NCI-H82 treated with DMSO at 0.1 percent for 48 hours (cell line): ENCODE measurements around the gene CD59.

Experiments
- DNase-seq: peaks from one replicate; lab custom pipeline; 2025; ENCODE audit not compliant: unreplicated experiment; lab: John Stamatoyannopoulos, UW

Gene CD59, protein sequence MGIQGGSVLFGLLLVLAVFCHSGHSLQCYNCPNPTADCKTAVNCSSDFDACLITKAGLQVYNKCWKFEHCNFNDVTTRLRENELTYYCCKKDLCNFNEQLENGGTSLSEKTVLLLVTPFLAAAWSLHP

GRCh38 chr11:33736148-33736812 is at the start of gene CD59:
Gene CD59 (minus strand): TSS chr11:33736423. CDS start chr11:33722445, 13,978 bp downstream.
- DNase-seq: peak; percentile 66

- no peak for DNase-seq
Measured at GRCh38 chr11:33785609-33786008, 49.4 kb upstream of the CD59 start.

DNA sequence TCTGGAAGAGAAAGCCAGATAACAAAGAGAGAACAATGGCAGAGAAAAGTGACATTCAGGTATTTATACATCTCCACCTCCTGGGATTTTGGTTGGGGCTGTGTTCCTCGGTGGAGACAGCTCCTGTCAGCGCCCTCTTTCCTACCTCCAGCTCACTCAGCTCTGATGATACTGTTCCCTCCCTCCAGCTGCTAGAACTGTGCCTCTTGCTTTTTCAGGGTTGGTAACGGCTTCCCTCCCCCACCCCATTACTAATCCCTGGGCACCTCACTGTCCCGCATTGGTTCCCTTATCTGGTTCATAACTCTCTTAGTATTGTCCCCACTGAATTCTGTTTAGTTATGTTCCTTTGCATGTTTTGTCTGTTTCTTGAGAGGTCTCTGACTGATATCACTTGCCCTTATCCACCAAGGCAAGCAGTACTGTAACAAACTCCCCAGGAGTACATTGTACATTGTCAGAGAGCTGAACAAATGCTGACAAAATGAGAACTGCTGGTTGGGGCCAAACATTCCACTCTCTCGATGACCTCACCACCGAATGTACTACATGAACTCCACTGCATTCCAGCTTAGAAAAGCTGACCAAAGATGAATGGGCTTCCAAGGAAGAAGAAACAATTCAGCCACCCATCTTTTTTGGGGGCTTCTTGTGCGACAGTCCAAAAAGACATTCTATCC is 43.8 kb upstream of the CD59 start:
- no peak for DNase-seq

- peak; percentile 46 for DNase-seq
Measured at GRCh38 chr11:33778675-33779074, 42.5 kb upstream of the CD59 start.

DNA sequence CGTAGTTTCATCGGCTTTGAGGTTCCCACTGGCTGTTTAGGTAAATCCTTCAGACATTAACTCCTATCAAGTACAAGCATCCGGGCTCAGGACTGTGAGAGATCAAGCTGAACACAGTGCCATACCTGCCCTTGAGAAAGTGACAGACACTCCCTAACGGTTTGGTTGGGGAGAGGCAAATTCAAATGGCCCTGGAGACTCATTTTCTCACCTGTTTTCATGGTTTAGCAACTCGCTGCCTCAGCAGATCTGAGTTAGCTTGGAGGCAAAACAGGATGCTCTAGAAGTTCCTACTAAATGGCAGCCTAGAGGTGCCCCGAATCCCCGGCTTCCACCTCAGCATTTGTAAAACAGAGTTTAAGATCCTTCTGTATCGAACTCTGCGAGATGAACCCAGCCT is 41.7 kb upstream of the CD59 start:
- DNase-seq: no peak

DNA sequence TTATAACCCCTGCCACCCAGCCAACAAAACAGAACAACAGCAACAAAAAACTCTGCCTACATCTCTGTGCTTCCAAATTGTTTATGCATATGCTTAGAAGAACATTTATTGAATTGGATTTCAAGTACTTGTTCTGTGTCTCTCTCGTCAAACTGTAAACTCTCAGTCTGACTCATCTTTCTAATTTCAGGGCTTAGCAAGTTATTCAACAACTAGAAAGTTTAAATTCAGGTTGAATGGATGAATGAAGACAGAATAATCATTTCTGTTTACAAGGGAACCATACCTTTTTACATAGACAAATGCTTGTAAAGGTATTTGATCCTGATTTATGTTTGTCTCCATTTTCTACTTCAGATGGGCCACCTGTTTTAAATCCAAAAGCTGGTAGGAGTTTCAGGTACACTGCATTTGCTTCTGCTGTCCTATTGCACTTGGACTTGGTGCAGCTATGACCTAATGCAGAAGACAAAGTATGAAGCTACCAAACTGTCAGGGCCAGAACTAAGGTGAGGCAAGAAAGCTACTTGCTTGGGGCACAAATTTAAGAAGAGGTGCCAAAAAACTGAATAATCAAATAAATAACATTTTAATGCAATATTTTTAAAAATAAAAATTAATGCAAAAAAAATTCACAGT is 39.7 kb upstream of the CD59 start:
- no peak for DNase-seq

GRCh38 chr11:33775467-33775807 is 39.2 kb upstream of the CD59 start:
- no peak for DNase-seq

GRCh38 chr11:33774736-33775466 is 38.7 kb upstream of the CD59 start:
- no peak for DNase-seq

- peak; percentile 48 for DNase-seq
Measured at GRCh38 chr11:33773987-33774735, 37.9 kb upstream of the CD59 start, which contains the start of gene FBXO3. Gene FBXO3 (minus strand): TSS chr11:33774520. CDS start chr11:33774497, 23 bp downstream.

- DNase-seq: no peak
Measured at GRCh38 chr11:33773404-33773986, 37.3 kb upstream of the CD59 start.

DNA sequence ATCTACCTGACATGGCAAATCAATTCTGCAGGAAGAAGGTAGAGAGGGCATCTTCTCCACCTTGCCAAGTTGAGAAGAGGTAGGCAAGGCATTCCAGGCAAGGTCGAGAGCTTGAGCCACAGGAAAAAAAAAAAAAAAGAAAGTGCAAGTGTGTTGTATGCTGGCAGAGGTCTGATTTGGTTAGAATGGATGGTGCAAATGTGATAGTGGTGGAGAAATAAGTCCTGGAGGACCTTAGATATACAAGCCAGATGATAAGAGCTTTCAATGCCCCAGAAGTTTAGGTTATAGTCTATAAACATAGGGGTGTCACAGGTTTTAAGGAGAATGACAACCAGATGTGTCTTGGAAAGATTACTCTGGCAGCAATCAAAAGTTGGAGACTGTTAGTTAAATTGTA is 36.6 kb upstream of the CD59 start:
- DNase-seq: no peak

DNA sequence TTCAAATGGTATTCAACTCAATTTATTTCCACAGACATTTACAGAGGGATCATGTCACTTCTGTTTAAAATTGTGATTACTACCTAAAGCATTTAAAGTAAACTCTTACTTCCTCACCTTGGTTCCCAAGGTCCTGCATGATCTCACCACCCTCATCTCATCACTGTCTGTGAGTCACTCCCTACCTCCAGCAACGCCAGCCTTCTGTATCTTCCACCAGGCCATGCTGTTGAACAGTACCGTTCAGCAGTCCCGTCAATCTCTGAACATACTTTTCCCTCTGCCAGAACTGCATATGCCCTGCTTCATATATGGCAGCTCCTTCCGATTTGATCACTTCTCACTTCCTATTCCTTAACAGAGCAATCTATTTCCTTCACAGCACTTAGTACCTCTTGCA is 36.1 kb upstream of the CD59 start:
- no peak for DNase-seq

DNA sequence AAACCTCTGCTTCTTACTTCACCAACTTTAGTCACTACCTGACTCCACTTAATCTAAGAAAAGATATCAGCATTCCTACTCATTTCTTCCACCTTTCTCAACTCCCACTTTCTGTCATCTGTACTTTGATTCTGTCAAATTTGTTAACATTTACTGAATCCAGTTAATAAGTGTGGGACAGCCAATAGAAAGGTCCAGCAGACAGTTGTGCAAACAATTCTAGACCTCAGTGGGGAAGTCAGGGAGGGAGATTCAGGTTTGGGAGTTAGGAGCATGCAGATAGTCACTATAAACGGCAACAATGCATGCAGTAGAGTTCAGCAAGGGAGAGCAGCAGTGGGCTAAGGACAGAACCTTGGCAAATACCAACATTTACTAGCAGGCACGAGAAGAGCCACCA is 34.0 kb upstream of the CD59 start:
- DNase-seq: no peak

DNA sequence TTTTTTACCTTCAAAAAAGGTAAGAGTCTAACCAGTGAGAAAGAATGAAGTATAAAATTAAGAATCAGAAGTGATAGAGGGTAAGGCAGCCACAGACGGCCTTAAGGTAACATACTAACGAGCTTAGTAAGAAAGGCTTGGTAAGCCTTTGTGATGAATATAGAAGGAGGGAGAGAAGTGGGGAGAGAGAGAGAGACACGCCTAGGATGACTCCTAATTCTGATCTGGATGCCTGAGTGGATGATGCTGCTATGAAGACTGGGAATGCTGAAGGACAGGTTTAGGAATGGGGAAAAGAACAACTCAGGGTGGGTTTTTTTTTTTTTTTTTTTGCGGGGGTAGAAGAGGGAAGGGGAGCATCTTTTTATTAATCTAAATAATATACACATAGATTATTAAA is 33.3 kb upstream of the CD59 start:
- no peak for DNase-seq

DNA sequence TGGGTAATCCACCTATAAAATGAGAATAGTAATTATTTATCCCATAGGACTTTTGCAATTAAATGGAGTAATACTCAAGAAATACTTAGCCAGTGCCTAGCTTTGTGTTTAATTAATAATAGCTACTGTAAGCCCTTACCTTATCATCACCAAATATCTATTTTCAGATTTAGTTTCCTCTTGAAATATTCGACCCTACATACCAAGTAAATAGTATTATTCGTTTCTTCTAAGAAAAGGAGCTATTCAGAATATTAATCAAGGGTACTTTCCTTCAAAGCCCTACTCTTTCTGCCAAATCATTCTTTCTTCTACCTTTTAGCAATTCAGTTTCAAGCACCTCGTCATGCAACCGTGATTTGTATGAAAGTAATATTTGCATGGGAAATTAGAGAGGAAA is 31.4 kb upstream of the CD59 start:
- DNase-seq: no peak

DNA sequence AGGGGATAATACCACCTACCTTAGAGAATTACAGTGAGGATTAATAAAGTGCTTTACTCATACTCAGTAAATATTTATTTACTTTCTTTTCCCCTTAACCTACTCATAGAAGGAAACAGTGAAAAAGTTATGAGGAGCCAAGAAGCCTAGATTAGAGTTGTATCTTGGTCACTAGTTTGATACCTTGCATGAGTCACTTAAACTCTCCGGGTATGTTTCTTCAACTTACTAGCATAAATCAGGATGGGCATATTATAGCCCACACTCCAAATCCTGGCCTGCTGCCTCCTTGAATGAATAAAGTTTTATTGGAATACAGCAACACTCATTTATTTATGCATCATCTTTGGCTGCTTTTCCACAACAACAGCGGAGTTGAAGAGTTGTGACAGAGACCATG is 29.9 kb upstream of the CD59 start:
- no peak for DNase-seq

GRCh38 chr11:33761471-33761870 is 25.2 kb upstream of the CD59 start:
- no peak for DNase-seq

- DNase-seq: no peak
Measured at GRCh38 chr11:33753304-33753967, 17.2 kb upstream of the CD59 start.

DNA sequence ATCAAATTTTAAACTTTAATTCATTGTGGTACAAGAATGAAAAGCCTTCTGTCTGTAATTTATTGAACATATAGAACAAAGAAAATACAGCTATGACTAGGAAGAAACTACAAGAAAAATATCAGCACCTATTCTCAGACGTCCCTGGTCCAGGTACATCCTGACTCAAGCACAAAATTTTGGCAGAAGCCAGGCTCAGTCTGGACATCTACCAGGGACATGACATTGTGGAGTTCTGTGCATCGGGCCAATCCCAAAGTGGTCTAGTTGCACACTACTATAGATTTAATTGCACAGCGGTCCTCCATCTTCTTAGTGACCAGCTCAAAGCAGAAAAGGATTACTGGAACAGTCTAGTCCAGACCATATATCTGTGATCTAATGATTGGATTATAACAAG is 15.7 kb upstream of the CD59 start:
- DNase-seq: no peak

GRCh38 chr11:33747979-33748378 is 11.8 kb upstream of the CD59 start:
- no peak for DNase-seq
